B cell (primary cell): Measurements from ENCODE around the gene OTOGL. TPM values are rescaled to one million over a fixed set of nuclear protein-coding genes. Genes with fewer than 3 reads are reported as not detected.

Experiments used
- ATAC-seq: fragments of 200-7000 bp; cut with Tn5 transposase; one replicate; pipeline ENCODE4 v1.10.0; 2021; ENCODE audit warnings: low read depth, mild to moderate bottlenecking, moderate number of reproducible peaks, moderate library complexity
- CTCF ChIA-PET: fragments of 350-600 bp; sonication (Branson Sonifier 250); formaldehyde crosslinking; loops from one replicate; lab custom pipeline; 2021; ENCODE audit warnings: antibody characterized with exemption, inconsistent platforms; lab: Charles Lee
- POLR2A ChIA-PET: fragments of 350-600 bp; sonication (Branson Sonifier 250); formaldehyde crosslinking; loops from one replicate; lab custom pipeline; 2021; ENCODE audit warnings: antibody characterized with exemption; lab: Charles Lee
- DNase-seq: peaks from one replicate; pipeline ENCODE4 v3.0.0; 2013
- H2AFZ ChIP-seq: 2 replicates; pipeline ENCODE4 v1.6.1; 2012; ENCODE audit warnings: mild to moderate bottlenecking, low read depth, low read length; ENCODE audit not compliant: insufficient read depth, poor library complexity, severe bottlenecking
- H3K27ac ChIP-seq, 2 donors: 1 replicate in 1 of 2; 2 replicates in 1 of 2; pipeline ENCODE4 v1.5.1; 2012 to 2013; ENCODE audit warnings: low read length in 2 of 2, mild to moderate bottlenecking in 2 of 2, moderate library complexity in 1 of 2
- H3K27me3 ChIP-seq, 4 experiments: fragments of 200-600 bp in 1 of 4; sonication (generic) in 1 of 4; replicated peaks in 1 of 4; 1 replicate in 2 of 4; 2 replicates in 2 of 4; pipeline versions ENCODE4 v1.6.1 to v1.7.0; 2013 to 2016; ENCODE audit warnings: low read length in 3 of 4, mild to moderate bottlenecking in 2 of 4, mixed read lengths in 1 of 4, moderate library complexity in 1 of 4; ENCODE audit not compliant: insufficient read depth in 4 of 4, control insufficient read depth in 3 of 4; ENCODE audit errors: control extremely low read depth in 1 of 4
- H3K36me3 ChIP-seq, 2 experiments: replicated peaks in 1 of 2; 1 replicate in 1 of 2; 2 replicates in 1 of 2; pipeline versions ENCODE4 v1.6.1 to v1.7.1; 2013; ENCODE audit warnings: low read length in 1 of 2; ENCODE audit not compliant: insufficient read depth in 2 of 2, control insufficient read depth in 1 of 2; ENCODE audit errors: control extremely low read depth in 1 of 2, extremely low read depth in 1 of 2
- H3K4me1 ChIP-seq, 2 donors: fragments of 200-600 bp in 1 of 2; sonication (generic) in 1 of 2; 1 replicate in 1 of 2; 2 replicates in 1 of 2; pipeline versions ENCODE4 v1.5.1 to v1.6.1; 2013 to 2017; ENCODE audit warnings: low read length in 2 of 2; ENCODE audit not compliant: control insufficient read depth in 2 of 2, insufficient read depth in 2 of 2
- H3K4me2 ChIP-seq: replicated peaks from 2 replicates; pipeline ENCODE3; 2012; ENCODE audit warnings: mild to moderate bottlenecking, low read depth, low read length; ENCODE audit not compliant: poor library complexity, severe bottlenecking
- H3K4me3 ChIP-seq, 5 experiments: fragments of 200-600 bp in 1 of 5; sonication (generic) in 1 of 5; 1 replicate in 3 of 5; 2 replicates in 2 of 5; pipeline versions ENCODE4 v1.5.1 to v1.7.0; 2011 to 2016; ENCODE audit warnings: low read length in 4 of 5, mild to moderate bottlenecking in 4 of 5, low read depth in 2 of 5, control low read depth in 1 of 5, moderate library complexity in 1 of 5; ENCODE audit not compliant: insufficient read depth in 1 of 5; ENCODE audit errors: control extremely low read depth in 1 of 5, extremely low read depth in 1 of 5
- H3K79me2 ChIP-seq: fragments of 200-600 bp; sonication (generic); one replicate; pipeline ENCODE4 v1.6.0; 2016; ENCODE audit warnings: low read length; ENCODE audit not compliant: control insufficient read depth, insufficient read depth
- H3K9ac ChIP-seq: fragments of 200-600 bp; sonication (generic); 2 replicates; pipeline ENCODE4 v1.6.1; 2017; ENCODE audit warnings: mild to moderate bottlenecking, low read length, moderate library complexity
- H3K9me3 ChIP-seq, 3 donors: one replicate each; pipeline versions ENCODE4 v1.6.1 to v1.7.1; 2013; ENCODE audit warnings: low read length in 2 of 3; ENCODE audit not compliant: control insufficient read depth in 2 of 3, insufficient read depth in 1 of 3; ENCODE audit errors: control extremely low read depth in 1 of 3
- H4K20me1 ChIP-seq: 2 replicates; pipeline ENCODE4 v1.6.0; 2012; ENCODE audit warnings: mild to moderate bottlenecking, low read length; ENCODE audit not compliant: insufficient read depth, control insufficient read depth, poor library complexity, severe bottlenecking
- H3K27ac Mint-ChIP-seq: one replicate; pipeline ENCODE4 v1.8.0; 2021; ENCODE audit warnings: mixed read lengths
- H3K27me3 Mint-ChIP-seq: one replicate; pipeline ENCODE4 v1.8.0; 2021; ENCODE audit warnings: mixed read lengths
- H3K4me1 Mint-ChIP-seq: one replicate; pipeline ENCODE4 v1.8.0; 2021; ENCODE audit warnings: mixed read lengths
- H3K4me3 Mint-ChIP-seq: one replicate; pipeline ENCODE4 v1.8.0; 2021; ENCODE audit warnings: mixed read lengths
- H3K9me3 Mint-ChIP-seq: one replicate; pipeline ENCODE4 v1.8.0; 2022; ENCODE audit warnings: mixed read lengths; ENCODE audit not compliant: insufficient read depth
- EZH2 ChIP-seq: IDR thresholded peaks from 2 replicates; pipeline ENCODE4 v1.6.1; 2012; ENCODE audit warnings: borderline replicate concordance, low read depth, mild to moderate bottlenecking, moderate library complexity, low read length; ENCODE audit not compliant: insufficient read depth, poor library complexity, severe bottlenecking
- WGBS: methylation state at CpG from one replicate; pipeline ENCODE4 v1.1.5; 2013; ENCODE audit warnings: missing lambda C conversion rate; ENCODE audit not compliant: insufficient coverage; 5-methylcytosine and 5-hydroxymethylcytosine counted together
- intact Hi-C: fragments of 100-400 bp; cut with micrococcal nuclease; formaldehyde crosslinking; loops from one replicate; pipeline ENCODE4 v1.10.0; 2022
- polyA plus RNA-seq: library from polyadenylated mRNA; depleted of rRNA; stranded (reverse); fragments of >200 nt; gene quantifications from 2 replicates; pipeline ENCODE4 v1.2.3, GENCODE V29; 2012
- total RNA-seq, 2 donors: library from RNA; stranded (reverse); fragments of 120-200 nt in 1 of 2; gene quantifications; 1 replicate in 1 of 2; 2 replicates in 1 of 2; pipeline versions ENCODE4 v1.2.3 to v1.2.4, GENCODE V29; 2013 to 2022
- TF ChIP-seq, protein P1 (sequence below): fragments of 200-600 bp; IDR thresholded peaks from one replicate; pipeline ENCODE4 v1.8.0; 2022; ENCODE audit warnings: antibody characterized with exemption, mild to moderate bottlenecking

The OTOGL gene
- total and polyA plus RNA-seq, 2 donors (not counting 1 experiment from before 2014, with no cell fraction given), result not detected

DNA sequence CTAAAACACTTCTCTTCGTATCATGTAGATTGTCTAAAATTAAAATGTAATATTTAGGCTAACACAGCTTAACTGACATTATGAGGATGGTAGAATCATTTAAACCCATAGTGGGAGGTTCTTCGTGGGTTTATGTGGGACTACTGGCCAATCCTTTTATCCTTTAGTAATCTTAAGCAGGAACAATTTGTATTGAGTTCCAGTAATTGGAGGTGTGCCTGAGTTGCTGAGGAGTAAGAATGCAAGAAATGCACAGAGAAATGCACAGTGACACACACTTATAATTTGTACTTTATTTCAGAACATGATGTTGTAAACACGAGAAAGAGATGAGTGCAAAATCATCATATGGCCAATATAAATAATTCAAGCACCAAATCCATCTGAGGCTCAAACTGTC is 22.3 kb downstream of the OTOGL start:
- no peak overlapping the region for H3K4me3 ChIP-seq
- no peak overlapping the region for H2AFZ ChIP-seq
- peaks cover 7% of the 10 kb centered on the region for H3K27me3 Mint-ChIP-seq
- no peaks in the 10 kb centered on the region for H3K36me3 ChIP-seq
- no peaks in the 10 kb centered on the region for H4K20me1 ChIP-seq
- H3K27me3 ChIP-seq, result no peaks in the 10 kb centered on the region
- ChIA-PET POLR2A (no interaction called here), CTCF (no interaction called here)
- intact Hi-C loops, result no loop called here
- H3K9me3 ChIP-seq, result no peaks in the 10 kb centered on the region
- H3K79me2 ChIP-seq, result no peaks in the 10 kb centered on the region
- H3K9me3 Mint-ChIP-seq, result no peaks in the 10 kb centered on the region
- no peaks in the 10 kb centered on the region for H3K4me1 Mint-ChIP-seq
- no peak overlapping the region for H3K9ac ChIP-seq
- no peaks in the 10 kb centered on the region for H3K4me1 ChIP-seq
- H3K27ac Mint-ChIP-seq, result no peak overlapping the region
- no peak for ATAC-seq
- no peak overlapping the region for H3K4me3 Mint-ChIP-seq
- no peak for TF ChIP-seq EZH2
- TF ChIP-seq, protein P1, sequence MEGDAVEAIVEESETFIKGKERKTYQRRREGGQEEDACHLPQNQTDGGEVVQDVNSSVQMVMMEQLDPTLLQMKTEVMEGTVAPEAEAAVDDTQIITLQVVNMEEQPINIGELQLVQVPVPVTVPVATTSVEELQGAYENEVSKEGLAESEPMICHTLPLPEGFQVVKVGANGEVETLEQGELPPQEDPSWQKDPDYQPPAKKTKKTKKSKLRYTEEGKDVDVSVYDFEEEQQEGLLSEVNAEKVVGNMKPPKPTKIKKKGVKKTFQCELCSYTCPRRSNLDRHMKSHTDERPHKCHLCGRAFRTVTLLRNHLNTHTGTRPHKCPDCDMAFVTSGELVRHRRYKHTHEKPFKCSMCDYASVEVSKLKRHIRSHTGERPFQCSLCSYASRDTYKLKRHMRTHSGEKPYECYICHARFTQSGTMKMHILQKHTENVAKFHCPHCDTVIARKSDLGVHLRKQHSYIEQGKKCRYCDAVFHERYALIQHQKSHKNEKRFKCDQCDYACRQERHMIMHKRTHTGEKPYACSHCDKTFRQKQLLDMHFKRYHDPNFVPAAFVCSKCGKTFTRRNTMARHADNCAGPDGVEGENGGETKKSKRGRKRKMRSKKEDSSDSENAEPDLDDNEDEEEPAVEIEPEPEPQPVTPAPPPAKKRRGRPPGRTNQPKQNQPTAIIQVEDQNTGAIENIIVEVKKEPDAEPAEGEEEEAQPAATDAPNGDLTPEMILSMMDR, result no peak
- no peak overlapping the region for H3K27ac ChIP-seq
- DNase-seq, result no peak
- WGBS, result no CpG with 5 or more reads among the region's 3 CpGs
- no peak overlapping the region for H3K4me2 ChIP-seq

DNA sequence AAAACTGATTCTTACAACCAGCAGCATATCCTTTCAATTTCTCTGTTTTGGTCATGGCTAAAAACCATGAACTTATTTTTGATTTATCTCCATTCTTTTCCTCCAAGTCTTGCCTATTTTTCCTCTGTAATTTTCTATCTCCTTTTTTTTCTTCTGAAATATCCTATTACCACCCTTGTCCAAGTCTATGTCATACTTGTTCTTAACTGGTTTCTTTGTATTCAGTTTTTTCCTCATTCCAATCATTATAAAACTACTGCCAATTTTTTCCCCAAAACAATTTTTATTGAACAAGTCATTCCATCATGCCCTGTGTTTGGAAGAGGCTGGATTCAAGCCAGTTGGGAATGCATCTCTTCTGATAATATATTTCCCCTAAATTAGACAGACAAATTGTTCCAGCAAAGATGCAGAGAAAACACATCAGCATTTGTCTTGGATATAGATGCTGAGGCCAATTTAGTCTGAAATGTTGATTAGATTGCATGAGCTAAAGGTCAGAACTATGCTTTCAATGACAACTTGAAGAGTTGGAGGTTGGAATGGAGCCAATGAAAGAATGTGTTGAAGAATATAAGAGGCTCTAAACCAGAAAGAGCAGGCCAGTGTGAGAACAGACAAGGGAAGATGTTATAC is 30.7 kb downstream of the OTOGL start:
- Histone ChIP-seq H3K4me1 (no peaks in the 10 kb centered on the region), H3K4me3 (no peak overlapping the region), H3K9me3 (peaks cover 0 to 3% (median 0%) of the 10 kb centered on the region in 3 donors), H3K4me2 (no peak overlapping the region), H4K20me1 (no peaks in the 10 kb centered on the region), H3K36me3 (no peaks in the 10 kb centered on the region), H3K27ac (no peak overlapping the region), H3K27me3 (no peaks in the 10 kb centered on the region), H3K9ac (no peak overlapping the region), H2AFZ (no peak overlapping the region), H3K79me2 (no peaks in the 10 kb centered on the region)
- Mint-ChIP-seq H3K27ac (no peak overlapping the region), H3K27me3 (peaks cover 9% of the 10 kb centered on the region), H3K4me3 (no peak overlapping the region), H3K4me1 (no peaks in the 10 kb centered on the region), H3K9me3 (no peaks in the 10 kb centered on the region)
- TF ChIP-seq EZH2, result no peak
- TF ChIP-seq, protein P1, result no peak
- no peak for ATAC-seq
- CTCF ChIA-PET, result no interaction called here
- POLR2A ChIA-PET, result no interaction called here
- DNase-seq, result no peak
- intact Hi-C loops, result no loop called here
